Liver (tissue), 9 donors: ENCODE measurements around the gene ZSCAN2. TPM values are rescaled to one million over a fixed set of nuclear protein-coding genes. Genes with fewer than 3 reads are reported as not detected.

Experiments used
- DNase-seq: peaks from one replicate; pipeline ENCODE4 v3.0.0-alpha.2; 2017; ENCODE audit warnings: low spot score
- H3K27ac ChIP-seq, 2 donors: one replicate each; pipeline ENCODE4 v1.7.0; 2013; ENCODE audit warnings: inconsistent platforms in 2 of 2, low read length in 2 of 2, control low read depth in 1 of 2, low read depth in 1 of 2, mild to moderate bottlenecking in 1 of 2
- H3K27me3 ChIP-seq, 4 donors: one replicate each; pipeline versions ENCODE4 v1.6.1 to v1.7.0; 2013; ENCODE audit warnings: low read length in 3 of 4, inconsistent platforms in 1 of 4, mild to moderate bottlenecking in 1 of 4, moderate library complexity in 1 of 4; ENCODE audit not compliant: control insufficient read depth in 4 of 4, insufficient read depth in 4 of 4
- H3K36me3 ChIP-seq, 4 donors: one replicate each; pipeline versions ENCODE4 v1.6.1 to v1.7.0; 2013; ENCODE audit warnings: low read length in 3 of 4, mild to moderate bottlenecking in 3 of 4, low read depth in 1 of 4, moderate library complexity in 1 of 4; ENCODE audit not compliant: control insufficient read depth in 4 of 4, insufficient read depth in 3 of 4
- H3K4me1 ChIP-seq, 4 donors: one replicate each; pipeline versions ENCODE4 v1.6.1 to v1.7.0; 2013; ENCODE audit warnings: low read length in 3 of 4, mild to moderate bottlenecking in 3 of 4, moderate library complexity in 1 of 4; ENCODE audit not compliant: control insufficient read depth in 4 of 4, insufficient read depth in 4 of 4
- H3K4me3 ChIP-seq, 3 donors: one replicate each; pipeline versions ENCODE4 v1.6.1 to v1.7.0; 2013; ENCODE audit warnings: low read length in 3 of 3, control low read depth in 1 of 3, low read depth in 1 of 3, mild to moderate bottlenecking in 1 of 3
- H3K9ac ChIP-seq, 2 donors: one replicate each; pipeline ENCODE4 v1.7.0; 2013; ENCODE audit warnings: low read length in 2 of 2, mild to moderate bottlenecking in 2 of 2, moderate library complexity in 2 of 2, control low read depth in 1 of 2, low read depth in 1 of 2
- H3K9me3 ChIP-seq, 4 donors: one replicate each; pipeline versions ENCODE4 v1.6.1 to v1.7.0; 2013; ENCODE audit warnings: low read length in 3 of 4; ENCODE audit not compliant: control insufficient read depth in 4 of 4
- ATF3 ChIP-seq: IDR thresholded peaks from 2 replicates; pipeline ENCODE4 v1.6.1; 2016; ENCODE audit warnings: antibody characterized with exemption
- EGR1 ChIP-seq, 2 donors: IDR thresholded peaks; 2 replicates each; pipeline ENCODE4 v1.6.1; 2016 to 2018; ENCODE audit warnings: antibody characterized with exemption in 2 of 2, low read depth in 2 of 2
- FOXA1 ChIP-seq: IDR thresholded peaks from 2 replicates; pipeline ENCODE4 v1.6.1; 2016; ENCODE audit warnings: antibody characterized with exemption
- GABPA ChIP-seq, 2 donors: IDR thresholded peaks in 1 of 2; conservative IDR thresholded peaks in 1 of 2; 2 replicates each; pipeline ENCODE4 v1.6.1; 2016; ENCODE audit warnings: antibody characterized with exemption in 2 of 2, mild to moderate bottlenecking in 1 of 2, moderate library complexity in 1 of 2
- HNF4A ChIP-seq, 2 donors: conservative IDR thresholded peaks; 2 replicates each; pipeline ENCODE4 v1.6.1; 2016; ENCODE audit warnings: antibody characterized with exemption in 2 of 2, mild to moderate bottlenecking in 2 of 2
- HNF4G ChIP-seq: IDR thresholded peaks from 2 replicates; pipeline ENCODE4 v1.6.1; 2016; ENCODE audit warnings: antibody characterized with exemption
- JUND ChIP-seq, 2 donors: IDR thresholded peaks; 2 replicates each; pipeline ENCODE4 v1.6.1; 2016; ENCODE audit warnings: antibody characterized with exemption in 2 of 2
- MAX ChIP-seq: IDR thresholded peaks from 2 replicates; pipeline ENCODE4 v1.6.1; 2016; ENCODE audit warnings: antibody characterized with exemption
- NR2F2 ChIP-seq: IDR thresholded peaks from 2 replicates; pipeline ENCODE4 v1.6.1; 2016; ENCODE audit warnings: antibody characterized with exemption
- RAD21 ChIP-seq, 2 donors: IDR thresholded peaks; 2 replicates each; pipeline ENCODE4 v1.6.1; 2016; ENCODE audit warnings: antibody characterized with exemption in 2 of 2, mild to moderate bottlenecking in 2 of 2
- SP1 ChIP-seq: IDR thresholded peaks from 2 replicates; pipeline ENCODE4 v1.6.1; 2018; ENCODE audit warnings: antibody characterized with exemption, mild to moderate bottlenecking
- YY1 ChIP-seq: IDR thresholded peaks from 2 replicates; pipeline ENCODE4 v1.6.1; 2016; ENCODE audit warnings: antibody characterized with exemption, mild to moderate bottlenecking
- WGBS: extraction: QIAGEN DNeasy Blood & Tissue Kit; methylation state at CpG from one replicate; pipeline ENCODE4 v1.1.7; 2013; 5-methylcytosine and 5-hydroxymethylcytosine counted together
- polyA plus RNA-seq, 2 donors: library from polyadenylated mRNA; stranded (reverse) in 1 of 2; unstranded in 1 of 2; fragments of 200-250 nt in 1 of 2; fragments of >200 nt in 1 of 2; fragmentation: Nextera tagmentation in 1 of 2; extraction: Ambion mirVana in 1 of 2; gene quantifications; one replicate each; pipeline versions ENCODE4 v1.2.1 to v1.2.3, GENCODE V29; 2013 to 2015
- total RNA-seq, 2 donors: library from RNA; depleted of rRNA; stranded (reverse); fragments of >200 nt; gene quantifications; one replicate each; pipeline ENCODE4 v1.2.3, GENCODE V29; 2014
- TF ChIP-seq, protein P1 (sequence below): IDR thresholded peaks from 2 replicates; pipeline ENCODE4 v1.6.1; 2016; ENCODE audit warnings: antibody characterized with exemption
- TF ChIP-seq, protein P2 (sequence below): fragments of 150-350 bp; IDR thresholded peaks from 2 replicates; pipeline ENCODE4 v1.5.1; 2017; ENCODE audit warnings: improper control_type of control experiment, low read depth, low read length; ENCODE audit not compliant: missing input control
- donor health status: healthy.
- donor health status: healthy.
- donor health status: healthy.
- donor health status: healthy.
- donor health status: healthy.

The ZSCAN2 gene
- total and polyA plus RNA-seq, 4 donors: 5.4 to 11.0 (median 7.9) TPM

DNA sequence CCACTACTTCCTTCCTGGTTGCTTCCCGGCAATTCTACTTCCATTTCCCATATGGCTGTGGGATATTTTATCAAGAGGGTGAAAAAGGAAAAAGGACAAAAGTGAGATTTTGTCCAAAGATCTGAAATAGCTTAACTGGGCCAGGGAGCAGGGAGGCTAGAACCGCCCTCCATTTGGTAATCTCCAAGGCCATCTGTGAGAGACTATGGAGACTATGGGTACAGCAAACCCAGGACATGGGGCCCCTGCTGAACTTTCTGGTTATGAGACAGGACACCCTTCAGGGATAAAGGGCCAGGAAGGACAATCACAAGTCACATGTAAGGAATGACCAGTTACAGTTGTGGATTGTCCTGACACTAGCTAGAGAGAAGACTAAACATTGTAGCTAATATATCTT lies 24.3 kb downstream of the ZSCAN2 start:
- peaks cover 11 to 17% (median 15%) of the 10 kb centered on the region in 4 donors for H3K9me3 ChIP-seq
- WGBS: 85% methylated on average over 2 of the region's 2 CpGs
- DNase-seq: no peak
- no peaks in the 10 kb centered on the region for H3K27me3 ChIP-seq
- no peak overlapping the region for H3K9ac ChIP-seq
- no peak overlapping the region for H3K27ac ChIP-seq
- no peaks in the 10 kb centered on the region for H3K4me1 ChIP-seq
- peaks cover 8 to 29% (median 23%) of the 10 kb centered on the region in 4 donors for H3K36me3 ChIP-seq
- no peak for TF ChIP-seq HNF4G
- TF ChIP-seq JUND (IDR thresholded peaks at IDR 0.05): no peak
- TF ChIP-seq HNF4A (conservative IDR thresholded peaks at IDR 0.05): no peak
- TF ChIP-seq, protein P1, sequence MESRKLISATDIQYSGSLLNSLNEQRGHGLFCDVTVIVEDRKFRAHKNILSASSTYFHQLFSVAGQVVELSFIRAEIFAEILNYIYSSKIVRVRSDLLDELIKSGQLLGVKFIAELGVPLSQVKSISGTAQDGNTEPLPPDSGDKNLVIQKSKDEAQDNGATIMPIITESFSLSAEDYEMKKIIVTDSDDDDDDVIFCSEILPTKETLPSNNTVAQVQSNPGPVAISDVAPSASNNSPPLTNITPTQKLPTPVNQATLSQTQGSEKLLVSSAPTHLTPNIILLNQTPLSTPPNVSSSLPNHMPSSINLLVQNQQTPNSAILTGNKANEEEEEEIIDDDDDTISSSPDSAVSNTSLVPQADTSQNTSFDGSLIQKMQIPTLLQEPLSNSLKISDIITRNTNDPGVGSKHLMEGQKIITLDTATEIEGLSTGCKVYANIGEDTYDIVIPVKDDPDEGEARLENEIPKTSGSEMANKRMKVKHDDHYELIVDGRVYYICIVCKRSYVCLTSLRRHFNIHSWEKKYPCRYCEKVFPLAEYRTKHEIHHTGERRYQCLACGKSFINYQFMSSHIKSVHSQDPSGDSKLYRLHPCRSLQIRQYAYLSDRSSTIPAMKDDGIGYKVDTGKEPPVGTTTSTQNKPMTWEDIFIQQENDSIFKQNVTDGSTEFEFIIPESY: no peak
- no peak overlapping the region for H3K4me3 ChIP-seq

DNA sequence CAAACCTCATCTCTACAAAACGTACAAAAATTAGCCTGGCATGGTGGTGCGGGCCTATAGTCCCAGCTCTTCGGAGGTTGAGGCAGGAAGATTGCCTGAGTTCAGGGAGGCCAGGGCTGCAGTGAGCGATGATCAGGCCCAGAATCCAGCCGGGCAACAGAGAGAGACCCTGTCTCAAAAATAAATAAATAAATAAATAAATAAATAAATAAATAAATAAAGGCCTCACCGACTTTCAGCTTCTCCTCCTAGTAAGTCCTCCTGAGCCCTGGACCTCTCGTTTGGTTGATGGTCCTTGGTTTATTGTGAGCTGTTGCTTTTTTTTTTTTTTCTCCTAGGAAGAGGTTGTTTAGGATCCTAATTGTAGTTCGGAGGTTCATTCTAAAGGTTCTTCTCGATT lies 28.2 kb downstream of the ZSCAN2 start:
- H3K36me3 ChIP-seq: no peaks in the 10 kb centered on the region
- no peaks in the 10 kb centered on the region for H3K27me3 ChIP-seq
- no peak for DNase-seq
- no peak overlapping the region for H3K9ac ChIP-seq
- no peak overlapping the region for H3K27ac ChIP-seq
- TF ChIP-seq EGR1 (IDR thresholded peaks at IDR 0.05; ENCODE audit: low read depth in 2 of 2) (no peak), YY1 (no peak), HNF4G (no peak), RAD21 (IDR thresholded peaks at IDR 0.05) (no peak), ATF3 (no peak), GABPA (IDR thresholded peaks at IDR 0.05 in 1 of 2, conservative IDR thresholded peaks at IDR 0.05 in 1 of 2) (no peak), NR2F2 (no peak), SP1 (no peak), MAX (no peak), FOXA1 (no peak)
- TF ChIP-seq, protein P2, sequence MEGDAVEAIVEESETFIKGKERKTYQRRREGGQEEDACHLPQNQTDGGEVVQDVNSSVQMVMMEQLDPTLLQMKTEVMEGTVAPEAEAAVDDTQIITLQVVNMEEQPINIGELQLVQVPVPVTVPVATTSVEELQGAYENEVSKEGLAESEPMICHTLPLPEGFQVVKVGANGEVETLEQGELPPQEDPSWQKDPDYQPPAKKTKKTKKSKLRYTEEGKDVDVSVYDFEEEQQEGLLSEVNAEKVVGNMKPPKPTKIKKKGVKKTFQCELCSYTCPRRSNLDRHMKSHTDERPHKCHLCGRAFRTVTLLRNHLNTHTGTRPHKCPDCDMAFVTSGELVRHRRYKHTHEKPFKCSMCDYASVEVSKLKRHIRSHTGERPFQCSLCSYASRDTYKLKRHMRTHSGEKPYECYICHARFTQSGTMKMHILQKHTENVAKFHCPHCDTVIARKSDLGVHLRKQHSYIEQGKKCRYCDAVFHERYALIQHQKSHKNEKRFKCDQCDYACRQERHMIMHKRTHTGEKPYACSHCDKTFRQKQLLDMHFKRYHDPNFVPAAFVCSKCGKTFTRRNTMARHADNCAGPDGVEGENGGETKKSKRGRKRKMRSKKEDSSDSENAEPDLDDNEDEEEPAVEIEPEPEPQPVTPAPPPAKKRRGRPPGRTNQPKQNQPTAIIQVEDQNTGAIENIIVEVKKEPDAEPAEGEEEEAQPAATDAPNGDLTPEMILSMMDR: no peak
- H3K9me3 ChIP-seq: no peaks in the 10 kb centered on the region
- WGBS: 95% methylated on average over 9 of the region's 9 CpGs
- H3K4me3 ChIP-seq: no peak overlapping the region
- H3K4me1 ChIP-seq: peaks cover 6 to 30% (median 19%) of the 10 kb centered on the region in 4 donors

DNA sequence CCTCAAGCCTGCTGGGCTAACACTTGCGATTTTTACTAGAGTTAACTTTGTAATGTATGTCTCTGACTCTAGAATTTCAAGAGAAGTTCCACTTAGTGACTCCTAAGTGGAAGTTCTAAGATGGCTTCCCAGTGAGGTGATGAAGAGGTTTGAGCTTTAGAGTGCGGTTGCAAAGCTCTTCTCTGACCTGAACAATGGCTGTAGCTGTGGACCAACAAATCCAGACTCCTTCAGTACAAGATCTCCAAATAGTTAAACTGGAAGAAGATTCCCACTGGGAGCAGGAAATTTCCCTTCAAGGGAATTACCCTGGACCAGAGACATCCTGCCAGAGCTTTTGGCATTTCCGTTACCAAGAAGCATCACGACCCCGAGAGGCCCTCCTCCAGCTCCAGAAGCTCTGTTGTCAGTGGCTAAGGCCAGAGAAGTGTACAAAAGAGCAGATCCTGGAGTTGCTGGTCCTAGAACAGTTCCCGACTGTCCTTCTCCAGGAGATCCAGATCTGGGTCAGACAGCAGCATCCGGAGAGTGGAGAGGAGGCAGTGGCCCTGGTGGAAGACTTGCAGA lies 31.0 kb downstream of the ZSCAN2 start:
- peaks cover 6 to 43% (median 27%) of the 10 kb centered on the region in 4 donors for H3K4me1 ChIP-seq
- H3K4me3 ChIP-seq: peak overlapping the region; percentile 60 to 86 (median 67)

More for the DNA sequence above, 31.0 kb downstream of the ZSCAN2 start:
- peak overlapping the region; percentile 52 to 61 for H3K9ac ChIP-seq
- no peaks in the 10 kb centered on the region for H3K27me3 ChIP-seq
- H3K9me3 ChIP-seq: no peaks in the 10 kb centered on the region
- H3K36me3 ChIP-seq: no peaks in the 10 kb centered on the region
- WGBS: 36% methylated on average over 7 of the region's 7 CpGs
- TF ChIP-seq GABPA (IDR thresholded peaks at IDR 0.05 in 1 of 2, conservative IDR thresholded peaks at IDR 0.05 in 1 of 2) (no peak), HNF4G (no peak), SP1 (no peak), YY1 (peak; percentile 34)
- TF ChIP-seq, protein P2: no peak
- peak; percentile 55 for DNase-seq
- H3K27ac ChIP-seq: peak overlapping the region; percentile 67 to 73
